NCI-H2227 (cell line): ENCODE results near the gene MYO7A.

Experiments used
- DNase-seq: peaks from one replicate; lab custom pipeline; 2025; ENCODE audit not compliant: unreplicated experiment; lab: John Stamatoyannopoulos, UW

Gene MYO7A

DNA sequence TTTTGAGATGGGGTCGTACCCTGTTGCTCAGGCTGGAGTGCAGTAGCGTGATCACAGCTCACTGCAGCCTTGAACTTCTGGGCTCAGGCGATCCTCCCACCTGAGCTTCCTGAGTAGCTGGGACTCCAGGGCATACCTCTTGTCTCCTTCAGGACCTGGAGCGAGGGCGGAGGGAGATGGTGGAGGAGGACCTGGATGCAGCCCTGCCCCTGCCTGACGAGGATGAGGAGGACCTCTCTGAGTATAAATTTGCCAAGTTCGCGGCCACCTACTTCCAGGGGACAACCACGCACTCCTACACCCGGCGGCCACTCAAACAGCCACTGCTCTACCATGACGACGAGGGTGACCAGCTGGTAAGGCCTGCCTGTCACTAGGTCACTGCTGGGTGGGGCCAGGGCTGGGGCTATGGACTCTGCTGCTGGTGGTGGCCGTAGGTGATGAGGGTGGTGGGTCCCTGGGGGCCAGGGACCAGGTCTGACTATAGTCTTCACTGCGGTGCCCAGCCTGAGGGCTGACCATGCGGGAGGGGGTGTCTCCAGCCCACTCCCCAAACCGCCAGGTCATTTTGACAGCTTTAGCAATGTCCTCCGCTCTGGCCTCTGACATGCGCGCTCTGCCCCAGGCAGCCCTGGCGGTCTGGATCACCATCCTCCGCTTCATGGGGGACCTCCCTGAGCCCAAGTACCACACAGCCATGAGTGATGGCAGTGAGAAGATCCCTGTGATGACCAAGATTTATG lies 53.9 kb downstream of the MYO7A start:
- no peak for DNase-seq

DNA sequence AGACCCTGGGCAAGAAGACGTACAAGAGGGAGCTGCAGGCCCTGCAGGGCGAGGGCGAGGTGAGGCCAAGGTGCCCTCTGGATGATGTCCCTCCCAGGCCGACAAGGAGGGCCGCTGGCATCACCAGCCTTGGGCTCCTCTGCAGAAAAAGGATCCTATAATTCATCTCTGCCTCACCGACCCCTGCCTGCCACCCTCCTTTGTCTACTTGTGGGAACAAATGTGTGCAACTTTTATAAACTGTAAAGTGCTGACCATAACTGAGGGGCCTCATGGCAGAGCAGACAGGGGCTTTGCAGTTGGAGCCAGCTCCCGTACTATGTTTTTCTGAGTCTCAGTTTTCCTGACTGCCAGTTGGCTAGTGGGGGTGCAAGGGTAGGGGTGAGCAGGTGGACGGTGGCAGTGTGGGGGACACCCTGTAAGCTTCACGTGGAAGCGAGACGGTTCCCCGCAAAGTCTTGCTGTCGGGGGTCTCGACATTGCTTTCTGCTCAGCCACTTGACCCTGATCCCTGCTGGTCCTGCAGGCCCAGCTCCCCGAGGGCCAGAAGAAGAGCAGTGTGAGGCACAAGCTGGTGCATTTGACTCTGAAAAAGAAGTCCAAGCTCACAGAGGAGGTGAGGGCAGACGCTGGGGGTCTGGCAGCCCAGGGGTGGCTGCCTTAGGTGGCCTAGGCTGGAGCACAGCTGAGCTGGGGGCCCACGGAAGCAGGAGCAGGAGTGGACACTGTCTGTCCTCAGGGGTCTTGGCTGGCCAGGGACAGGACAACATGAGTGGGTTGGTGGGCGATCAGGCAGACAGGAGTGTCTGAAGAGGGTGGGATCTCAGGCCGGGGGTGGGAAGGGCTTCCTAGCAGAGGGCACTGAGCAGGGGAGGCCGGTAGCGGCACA lies 54.7 kb downstream of the MYO7A start:
- DNase-seq, result no peak

DNA sequence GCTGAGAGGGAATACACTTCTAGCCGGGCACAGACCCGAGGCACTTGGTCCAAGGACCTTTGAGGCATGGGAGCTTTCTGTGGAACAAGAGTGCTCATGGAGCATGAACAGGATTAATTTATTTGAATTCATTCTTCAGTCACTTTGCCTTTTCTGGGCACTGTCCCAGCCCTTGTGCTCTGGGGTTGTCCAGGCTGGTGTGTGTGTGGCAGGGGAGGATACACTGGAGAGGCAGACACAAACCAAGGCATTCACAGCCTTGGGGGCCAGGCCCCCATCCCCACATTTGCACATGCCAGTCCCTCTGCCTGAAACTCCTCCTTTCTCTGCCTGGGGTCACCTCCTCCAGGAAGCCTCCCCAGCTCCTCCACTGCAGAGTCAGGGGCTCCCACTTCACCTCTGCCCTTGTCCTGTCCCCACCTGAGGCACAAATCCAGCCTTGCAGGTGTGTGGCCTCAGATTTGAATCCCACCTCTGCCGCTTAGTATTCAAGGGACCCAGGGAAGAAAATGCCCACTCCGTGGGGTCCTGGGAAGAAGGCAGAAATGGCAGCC lies 55.5 kb downstream of the MYO7A start:
- no peak for DNase-seq

DNA sequence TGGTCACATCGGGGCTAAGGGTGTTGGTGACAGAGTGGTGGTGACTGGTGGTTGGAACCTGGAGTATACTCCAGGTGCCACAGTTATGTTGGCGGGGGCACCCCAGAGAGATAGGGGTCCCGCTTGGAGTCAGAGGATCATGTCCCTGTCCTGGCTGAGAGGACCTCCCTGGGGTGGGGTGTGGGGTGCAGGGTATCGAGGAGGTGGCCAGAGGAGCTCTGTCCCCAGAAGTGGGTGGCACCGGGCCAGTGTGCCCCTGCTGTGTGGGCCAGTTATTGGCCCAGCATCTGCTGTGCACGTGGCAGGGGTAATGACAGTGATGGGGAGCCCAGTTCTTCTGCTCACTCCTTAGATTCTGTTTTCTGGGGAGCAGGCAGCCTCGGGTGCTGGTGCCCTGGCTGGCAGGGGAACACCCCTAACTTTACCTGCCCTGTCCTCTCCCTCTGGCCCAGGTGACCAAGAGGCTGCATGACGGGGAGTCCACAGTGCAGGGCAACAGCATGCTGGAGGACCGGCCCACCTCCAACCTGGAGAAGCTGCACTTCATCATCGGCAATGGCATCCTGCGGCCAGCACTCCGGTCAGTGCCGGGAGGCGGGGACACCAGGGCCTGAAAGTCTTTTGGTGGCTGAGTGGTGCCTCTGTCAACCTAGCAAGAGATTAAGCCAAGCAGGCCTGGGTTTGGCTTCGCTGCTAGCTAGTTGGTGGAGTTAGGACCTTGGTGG lies 56.3 kb downstream of the MYO7A start:
- no peak for DNase-seq

DNA sequence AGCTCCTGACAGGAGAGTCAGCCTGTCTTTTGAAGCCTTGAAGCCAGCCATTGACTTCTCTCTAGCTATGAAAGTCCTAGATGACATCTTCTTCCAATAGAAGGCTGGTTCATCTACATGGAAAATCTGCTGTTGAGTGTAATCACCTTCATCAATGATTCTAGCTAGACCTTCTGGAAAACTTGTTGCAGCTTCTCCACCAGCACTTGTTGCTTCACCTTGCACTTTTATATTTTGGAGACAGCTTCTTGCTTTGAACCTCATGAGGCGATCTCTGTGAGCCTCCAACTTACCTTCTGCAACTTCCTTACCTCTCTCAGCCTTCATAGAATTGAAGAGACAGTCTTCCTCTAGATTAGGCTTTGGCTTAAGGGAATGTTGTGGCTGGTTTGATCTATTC lies 58.3 kb downstream of the MYO7A start:
- DNase-seq, result no peak

DNA sequence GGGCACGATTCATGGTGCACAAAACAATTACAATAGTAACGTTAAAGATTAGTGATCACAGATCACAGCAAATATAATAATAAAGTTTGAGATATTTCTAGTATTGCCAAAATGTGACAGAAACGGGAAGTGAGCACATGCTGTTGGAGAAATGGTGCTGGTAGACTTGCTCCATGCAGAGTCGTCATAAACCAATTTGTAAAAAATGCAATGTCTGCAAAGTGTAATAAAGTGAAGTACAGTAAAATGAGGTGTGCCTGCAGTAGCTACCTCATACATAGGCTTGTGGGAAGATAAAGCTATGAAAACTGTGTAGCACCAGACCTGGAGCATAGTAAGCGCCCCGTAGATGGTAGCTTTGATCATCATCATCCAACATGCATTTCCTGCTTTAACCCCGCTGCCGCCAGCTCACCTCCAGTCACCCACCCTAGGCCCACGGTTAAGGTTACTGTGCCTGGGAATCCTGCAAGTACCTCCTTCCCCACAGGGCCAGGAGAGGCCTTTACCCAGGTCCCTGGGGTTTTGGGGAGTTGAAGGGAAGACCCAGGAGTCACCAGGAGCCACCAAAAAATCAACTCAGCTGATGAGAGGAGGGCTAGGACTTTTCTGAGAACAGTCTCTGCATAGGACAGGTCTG lies 59.2 kb downstream of the MYO7A start:
- DNase-seq, result no peak

DNA sequence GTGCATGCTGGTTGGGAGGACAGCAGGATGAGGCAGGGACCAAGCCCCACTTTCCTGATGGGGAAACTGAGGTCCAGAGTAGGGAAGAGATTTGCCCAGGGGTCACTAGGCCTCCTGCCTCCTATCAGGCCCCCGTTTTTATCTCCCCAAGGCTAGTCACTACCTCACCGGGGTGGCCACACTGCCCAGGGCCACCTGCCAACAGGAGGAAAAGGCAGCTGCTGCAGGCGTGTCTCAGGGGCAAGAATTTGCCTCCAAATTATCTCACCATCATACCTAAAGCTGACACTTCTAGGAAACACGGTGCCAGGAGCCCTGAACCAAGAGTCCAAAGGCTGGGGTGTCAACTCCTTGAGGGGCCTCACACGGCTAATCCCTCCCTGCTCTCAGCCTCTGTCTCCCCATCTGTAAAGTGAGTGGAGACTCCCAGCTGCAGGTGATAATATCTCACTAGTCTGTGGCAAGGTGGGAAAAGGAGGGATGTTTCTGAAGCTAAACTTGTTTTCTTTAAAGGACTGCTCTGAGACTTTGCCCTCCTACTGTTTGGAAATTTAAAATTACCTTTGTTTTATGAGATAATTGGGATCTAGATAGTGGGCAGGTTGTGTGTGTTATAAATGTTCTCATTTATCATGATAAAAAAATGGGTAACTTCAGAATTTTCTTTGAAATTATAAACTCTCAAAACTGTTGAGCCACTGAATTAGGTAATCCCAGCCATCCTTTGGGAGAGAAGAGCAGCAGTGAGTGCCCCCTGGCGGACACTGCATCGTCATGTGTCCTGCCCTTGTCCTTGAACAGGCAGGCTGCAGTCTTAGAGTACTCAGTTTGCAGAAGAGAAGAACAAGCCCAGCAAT lies 60.0 kb downstream of the MYO7A start:
- peak; percentile 80 for DNase-seq

DNA sequence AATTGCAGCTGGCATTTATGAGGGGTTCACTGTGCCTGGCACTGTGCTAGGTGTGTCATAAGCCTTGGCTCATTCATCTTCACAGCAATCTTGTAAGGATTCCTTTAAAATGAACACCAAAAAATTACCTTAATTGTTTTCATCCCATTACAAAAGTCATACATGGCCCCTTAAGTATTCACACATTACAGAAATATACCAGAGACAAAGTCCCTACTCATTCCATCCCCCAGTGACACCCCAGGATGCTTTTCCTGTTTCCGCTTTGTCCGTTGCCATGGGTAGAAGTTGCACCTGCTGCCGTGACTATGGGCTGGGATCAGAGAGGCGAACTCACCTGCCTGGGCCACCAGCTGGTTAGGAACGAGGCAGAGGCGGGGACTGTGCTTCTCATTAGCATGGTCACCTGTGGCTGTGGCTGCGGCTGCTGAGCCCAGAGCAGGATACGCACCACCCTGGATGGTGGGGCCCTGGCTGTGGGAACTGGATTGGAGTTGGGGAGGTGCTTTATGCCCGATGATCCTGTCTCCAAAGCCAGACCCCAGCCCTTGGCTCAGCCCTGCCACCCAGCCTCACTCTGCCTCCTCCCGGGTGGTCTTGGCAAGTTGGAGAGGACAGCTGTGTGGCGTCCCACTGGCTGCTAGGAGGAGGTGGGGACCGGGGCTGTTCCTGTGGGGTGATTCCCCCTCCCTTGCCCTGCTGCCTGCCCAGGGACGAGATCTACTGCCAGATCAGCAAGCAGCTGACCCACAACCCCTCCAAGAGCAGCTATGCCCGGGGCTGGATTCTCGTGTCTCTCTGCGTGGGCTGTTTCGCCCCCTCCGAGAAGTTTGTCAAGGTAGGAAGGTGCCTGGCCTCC lies 60.8 kb downstream of the MYO7A start:
- DNase-seq, result no peak

DNA sequence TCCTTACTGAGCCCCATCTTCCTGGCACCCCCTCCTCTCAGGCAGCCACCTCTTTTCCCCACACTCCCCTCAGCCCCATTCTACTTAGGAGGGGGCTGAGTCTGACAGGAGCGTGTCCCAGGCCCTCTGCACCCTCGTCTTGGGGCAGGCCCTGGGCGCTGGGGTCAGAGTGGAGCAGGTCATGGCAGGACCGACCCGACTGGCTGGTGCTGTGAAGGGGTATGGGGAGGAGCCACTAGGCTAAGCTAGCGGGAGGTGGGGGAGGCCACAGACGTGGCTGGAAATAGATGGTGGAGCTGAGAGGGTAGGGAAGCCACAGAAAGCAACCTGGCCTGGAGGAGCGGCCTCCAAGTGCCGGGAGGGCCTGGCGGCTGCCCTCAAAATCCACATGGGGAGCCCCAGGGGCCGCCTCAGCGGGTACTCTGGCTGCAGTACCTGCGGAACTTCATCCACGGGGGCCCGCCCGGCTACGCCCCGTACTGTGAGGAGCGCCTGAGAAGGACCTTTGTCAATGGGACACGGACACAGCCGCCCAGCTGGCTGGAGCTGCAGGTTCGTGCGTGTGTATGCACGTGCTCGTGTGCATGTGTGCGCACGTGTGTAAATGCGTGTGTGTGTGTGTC lies 61.7 kb downstream of the MYO7A start:
- DNase-seq, result no peak

DNA sequence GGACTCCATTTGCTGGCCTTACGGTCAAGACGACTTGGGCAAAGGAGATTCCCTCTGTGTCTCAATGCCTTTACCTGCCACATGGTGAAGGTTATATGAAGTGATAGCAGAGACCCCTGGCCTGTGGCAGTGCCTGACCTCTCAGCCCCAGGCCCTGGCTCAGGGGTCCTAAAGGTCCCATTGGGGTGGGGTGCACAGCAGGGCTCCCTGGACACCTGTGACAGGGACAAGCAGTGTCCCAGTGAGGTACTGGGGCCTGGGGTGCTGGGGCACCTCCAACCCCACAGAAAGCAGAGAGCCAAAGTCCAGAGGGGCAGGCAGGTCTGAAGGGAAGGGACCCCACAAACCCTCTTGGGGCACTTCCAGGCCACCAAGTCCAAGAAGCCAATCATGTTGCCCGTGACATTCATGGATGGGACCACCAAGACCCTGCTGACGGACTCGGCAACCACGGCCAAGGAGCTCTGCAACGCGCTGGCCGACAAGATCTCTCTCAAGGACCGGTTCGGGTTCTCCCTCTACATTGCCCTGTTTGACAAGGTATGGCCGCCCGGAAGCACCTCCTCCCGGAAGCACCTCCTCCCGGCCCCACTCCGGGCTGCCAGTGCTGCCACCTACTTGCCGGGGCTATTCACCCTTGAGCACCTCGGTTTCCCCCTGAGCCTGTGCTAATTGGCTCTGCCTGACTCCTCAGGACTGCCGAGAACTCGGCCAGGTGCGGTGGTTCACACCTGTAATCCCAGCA lies 62.5 kb downstream of the MYO7A start:
- no peak for DNase-seq

DNA sequence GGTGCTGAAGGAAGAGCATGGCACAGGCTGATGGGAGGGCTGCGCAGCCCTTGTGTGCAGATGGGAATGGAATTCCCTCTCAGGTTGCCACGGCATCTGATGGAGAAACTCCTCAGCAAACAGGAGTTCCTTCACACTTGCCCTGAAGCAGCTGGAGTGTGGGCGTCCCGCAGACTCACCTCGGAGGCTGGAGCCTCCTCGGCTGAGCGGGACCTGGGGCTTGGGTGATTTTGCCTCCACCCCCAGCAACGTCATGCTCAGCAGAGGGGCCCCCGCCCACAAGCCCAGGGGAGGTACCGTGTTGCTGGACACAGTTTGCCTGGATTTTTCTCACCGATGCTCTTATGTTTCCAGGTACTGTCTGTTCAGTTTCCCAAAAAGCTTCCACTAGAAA lies 63.4 kb downstream of the MYO7A start:
- no peak for DNase-seq

DNA sequence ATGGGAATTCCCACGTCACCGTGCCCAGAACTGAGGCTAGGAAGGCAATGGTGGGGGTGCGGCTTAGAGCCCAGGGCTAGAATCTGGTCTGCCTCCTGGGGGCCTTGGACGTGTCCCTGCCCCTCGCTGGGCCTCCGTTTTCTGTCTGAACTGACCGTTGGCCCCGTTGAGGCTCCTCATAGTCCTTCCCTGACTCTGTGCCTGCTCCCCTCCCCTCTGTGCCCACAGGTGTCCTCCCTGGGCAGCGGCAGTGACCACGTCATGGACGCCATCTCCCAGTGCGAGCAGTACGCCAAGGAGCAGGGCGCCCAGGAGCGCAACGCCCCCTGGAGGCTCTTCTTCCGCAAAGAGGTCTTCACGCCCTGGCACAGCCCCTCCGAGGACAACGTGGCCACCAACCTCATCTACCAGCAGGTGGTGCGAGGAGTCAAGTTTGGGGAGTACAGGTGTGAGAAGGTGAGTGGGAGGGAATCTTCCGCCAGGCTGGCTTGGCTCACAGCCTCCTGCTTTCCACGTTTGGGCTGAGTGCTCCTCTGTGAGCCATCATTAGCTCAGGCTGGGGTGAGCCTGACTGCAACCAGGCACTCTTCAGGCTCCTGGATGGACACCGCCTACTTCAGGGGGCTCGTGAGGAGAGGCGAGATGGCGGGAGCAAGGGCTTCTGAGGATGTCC lies 63.9 kb downstream of the MYO7A start:
- DNase-seq, result no peak

DNA sequence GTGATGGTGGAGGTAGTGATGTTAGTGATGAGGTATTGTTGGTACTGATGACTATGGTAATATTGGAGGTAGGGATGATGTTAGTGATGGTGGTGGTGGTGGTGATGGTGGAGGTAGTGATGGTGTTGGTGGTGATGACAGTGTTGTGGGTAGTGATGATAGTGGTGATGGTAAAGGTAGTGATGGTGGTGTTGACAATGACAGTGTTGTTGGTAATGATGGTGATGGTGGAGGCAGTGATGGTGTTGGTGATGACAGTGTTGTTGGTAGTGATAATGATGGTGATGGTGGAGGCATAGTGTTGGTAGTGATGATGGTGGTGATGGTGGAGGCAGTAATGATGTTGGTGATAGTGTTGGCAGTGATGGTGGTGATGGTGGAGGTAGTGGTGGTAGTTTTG lies 65.1 kb downstream of the MYO7A start:
- DNase-seq, result no peak

DNA sequence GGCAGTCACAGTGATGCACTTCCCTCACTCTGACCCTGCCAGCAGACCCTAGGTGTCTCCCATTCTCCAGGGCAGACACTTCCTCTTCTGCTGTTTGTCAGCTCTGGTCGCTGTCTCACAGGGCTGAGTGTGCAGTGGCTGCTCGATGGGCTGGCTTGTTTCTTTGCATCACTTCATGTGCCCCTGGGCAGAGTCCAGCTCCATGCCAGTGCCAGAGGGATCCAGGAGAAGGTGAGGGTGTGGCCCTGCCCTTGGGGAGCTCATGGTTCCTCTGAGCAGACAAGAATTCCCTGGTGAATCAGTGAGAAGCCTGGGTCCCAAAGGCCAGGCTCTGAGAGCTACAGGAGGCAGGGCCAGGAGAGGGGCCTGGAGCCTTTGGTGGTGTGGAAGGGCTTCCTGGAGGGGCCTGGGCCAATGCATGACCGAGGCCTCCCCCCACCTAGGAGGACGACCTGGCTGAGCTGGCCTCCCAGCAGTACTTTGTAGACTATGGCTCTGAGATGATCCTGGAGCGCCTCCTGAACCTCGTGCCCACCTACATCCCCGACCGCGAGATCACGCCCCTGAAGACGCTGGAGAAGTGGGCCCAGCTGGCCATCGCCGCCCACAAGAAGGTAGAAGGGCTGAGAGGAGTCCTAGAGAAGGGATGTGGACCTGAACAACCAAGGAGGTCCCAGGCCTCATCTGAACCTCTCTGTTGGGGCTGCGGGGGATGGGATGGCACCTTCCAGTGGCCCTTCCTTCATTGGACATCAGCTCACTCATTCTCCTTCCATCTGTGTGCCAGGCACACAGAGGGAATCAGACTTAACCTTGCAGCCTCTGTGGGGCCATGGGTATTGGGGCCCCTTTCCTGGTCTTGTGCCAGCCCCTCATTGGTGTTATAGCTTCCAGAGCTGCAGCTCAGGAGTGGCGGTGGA lies 66.1 kb downstream of the MYO7A start:
- DNase-seq, result no peak

DNA sequence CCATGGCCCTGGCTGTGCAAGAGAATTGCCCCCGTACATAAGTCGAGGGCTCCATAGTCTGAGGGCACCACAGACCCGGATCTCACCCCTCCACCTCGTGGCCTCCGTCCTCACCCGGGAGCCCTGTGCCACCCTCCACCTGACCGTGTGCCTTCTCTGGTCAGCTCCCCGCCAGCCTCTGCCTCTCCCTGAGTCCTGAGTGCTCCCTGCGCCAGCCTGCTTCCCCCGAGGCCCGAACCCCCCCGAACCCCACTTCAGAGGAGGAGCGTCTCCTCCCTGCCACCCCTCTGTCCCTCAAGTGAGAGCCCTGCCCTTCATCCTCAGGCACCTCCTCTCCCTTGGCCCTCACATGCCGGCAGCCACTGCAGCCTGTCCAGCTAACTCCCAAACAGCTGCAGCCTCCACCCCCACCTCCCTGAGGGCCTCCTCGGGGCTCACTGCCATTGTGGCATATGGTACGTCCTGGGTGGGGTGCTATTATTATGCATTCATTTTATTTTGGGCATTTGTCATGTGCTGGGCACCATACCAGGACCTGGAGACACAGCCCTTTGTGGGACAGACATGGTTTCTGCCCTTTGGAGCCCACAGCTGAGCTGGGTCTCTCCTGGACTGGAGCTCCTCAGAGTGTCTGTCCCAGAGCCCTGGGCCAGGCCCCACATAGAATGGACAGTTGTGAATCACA lies 67.2 kb downstream of the MYO7A start:
- no peak for DNase-seq

DNA sequence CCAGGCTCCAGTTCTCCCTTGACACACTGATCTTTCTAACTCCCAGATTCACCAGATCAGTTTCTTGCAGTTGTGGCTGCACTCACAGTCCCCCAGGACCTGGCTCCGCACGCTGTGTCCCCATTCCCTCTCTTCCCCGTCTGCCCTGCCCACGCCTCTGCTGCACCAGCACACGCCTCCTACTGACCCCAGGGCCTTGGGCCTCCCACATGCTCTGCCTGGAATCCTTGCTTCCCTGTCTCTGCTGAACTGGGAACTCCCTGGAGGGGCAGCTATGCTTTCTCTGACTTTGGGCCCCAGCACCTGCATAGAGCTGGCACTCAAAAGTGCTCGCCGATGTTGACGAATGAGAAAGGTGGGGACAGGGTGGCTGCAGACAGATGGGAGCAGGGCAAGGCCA lies 68.9 kb downstream of the MYO7A start:
- no peak for DNase-seq
